Mesenteric fat pad (tissue), 1 donor: ENCODE measurements around the gene DNAJC1. TPM values are rescaled to one million over a fixed set of nuclear protein-coding genes. Genes with fewer than 3 reads are reported as not detected.

Source experiments
- DNase-seq: peaks from one replicate; pipeline ENCODE4 v3.0.0-alpha.2; 2020; ENCODE audit warnings: low spot score
- total RNA-seq: library from RNA; stranded (reverse); fragmentation: NEBNext Ultra II Directional; extraction: Animal tissue kit (Norgen Biotek cat#: 25700); gene quantifications from one replicate; pipeline ENCODE4 v1.2.1, GENCODE V29; 2021
- donor health status: DM: yes; HTN: yes; CAD: no.

The DNAJC1 gene
- total RNA-seq, 1 donor from 2014 or later, result 28.2 TPM

DNA sequence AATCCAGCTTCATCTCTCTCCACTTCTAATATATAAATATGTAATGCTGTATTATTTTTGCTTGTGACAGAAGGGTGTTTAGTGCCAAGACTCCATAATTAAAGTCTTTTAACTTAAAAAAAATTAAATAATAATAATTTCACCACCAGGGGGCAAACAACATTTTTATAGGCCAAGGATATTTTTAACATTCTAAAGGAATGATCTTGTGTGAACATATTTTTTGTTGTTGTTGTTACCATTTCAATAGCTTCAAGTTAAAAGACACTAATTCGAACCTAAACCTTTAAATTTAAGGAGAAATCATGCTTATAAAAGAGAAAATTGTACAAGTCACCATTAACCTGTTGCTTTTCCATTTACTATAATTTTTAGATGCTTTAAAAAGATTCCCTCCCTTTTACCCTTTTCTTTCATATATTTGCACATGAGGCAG, 7.5 kb upstream of the DNAJC1 start:
- no peak for DNase-seq

DNA sequence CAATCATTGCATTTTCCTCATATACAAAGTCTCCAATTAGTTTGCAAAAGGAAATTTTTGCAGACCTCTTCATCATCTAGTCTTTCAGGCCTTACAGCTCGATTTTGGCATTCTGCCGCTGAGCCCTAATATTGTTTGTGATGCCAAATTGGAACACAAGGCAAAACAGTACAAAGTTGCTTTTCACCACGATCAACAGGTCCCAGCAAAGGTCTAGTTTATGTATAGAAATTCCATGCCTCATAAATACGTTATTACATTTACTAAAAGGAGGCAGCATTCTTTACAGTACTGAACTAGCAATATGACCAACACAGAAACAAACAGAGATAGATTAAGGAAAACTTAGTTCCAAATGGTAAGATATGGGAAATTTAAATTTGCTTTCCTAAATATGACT, 7.0 kb upstream of the DNAJC1 start:
- no peak for DNase-seq

DNA sequence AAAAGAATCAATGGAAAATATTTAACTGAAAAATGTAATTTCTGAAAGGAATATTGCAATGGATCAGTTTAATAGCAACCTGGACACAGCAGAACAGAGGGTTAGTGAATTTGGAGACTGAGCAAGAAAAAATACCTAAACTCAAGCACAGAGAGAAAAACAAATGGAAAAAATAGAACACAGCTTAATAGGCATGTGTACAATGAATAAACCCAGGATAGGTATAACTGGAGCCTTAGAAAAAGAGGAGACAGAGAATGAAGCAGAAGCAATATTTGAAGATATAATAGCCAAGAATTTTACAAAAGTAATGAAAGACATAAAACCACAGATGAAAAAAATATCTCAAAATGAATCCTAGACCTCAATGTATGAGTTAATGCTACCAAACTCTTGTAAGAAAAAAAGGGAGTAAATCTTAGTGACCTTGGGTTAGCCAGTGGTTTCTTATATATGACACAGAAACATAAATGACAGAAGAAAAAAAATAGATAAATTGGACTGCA, 2.9 kb upstream of the DNAJC1 start:
- no peak for DNase-seq

DNA sequence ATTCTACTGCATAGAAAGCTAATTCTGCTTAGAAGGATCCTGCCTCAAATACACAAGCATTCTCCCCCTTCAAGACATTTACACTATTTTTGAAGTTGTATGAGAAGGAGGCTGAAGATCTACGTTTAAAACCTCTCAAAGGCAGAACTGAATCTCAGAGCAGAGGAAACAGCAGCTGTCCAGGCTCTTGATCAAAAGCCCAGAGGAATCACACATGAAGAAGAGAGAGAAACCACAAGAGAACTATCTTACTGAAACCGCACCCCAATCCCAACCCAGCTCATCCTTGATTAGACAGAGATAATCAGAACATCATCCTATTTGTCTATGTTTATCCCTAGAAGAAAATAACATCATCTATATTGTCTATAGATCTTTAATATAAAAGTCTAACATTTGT, 2.2 kb upstream of the DNAJC1 start:
- no peak for DNase-seq

DNA sequence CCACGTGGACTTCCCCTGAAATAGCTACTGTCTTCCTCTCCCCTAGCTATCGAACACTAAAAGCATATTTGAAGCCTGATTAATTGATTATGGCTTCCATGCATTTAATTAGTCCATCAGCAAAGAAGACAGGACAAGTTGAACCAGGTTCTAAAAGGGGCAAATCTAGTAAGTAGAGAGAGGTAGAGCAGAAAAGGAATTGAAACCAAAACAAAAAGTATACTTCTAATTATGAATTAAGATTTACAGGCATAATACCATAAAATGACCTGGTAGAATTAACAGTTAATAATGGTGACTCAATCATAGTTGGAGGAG, 393 bp upstream of the DNAJC1 start:
- no peak for DNase-seq

DNA sequence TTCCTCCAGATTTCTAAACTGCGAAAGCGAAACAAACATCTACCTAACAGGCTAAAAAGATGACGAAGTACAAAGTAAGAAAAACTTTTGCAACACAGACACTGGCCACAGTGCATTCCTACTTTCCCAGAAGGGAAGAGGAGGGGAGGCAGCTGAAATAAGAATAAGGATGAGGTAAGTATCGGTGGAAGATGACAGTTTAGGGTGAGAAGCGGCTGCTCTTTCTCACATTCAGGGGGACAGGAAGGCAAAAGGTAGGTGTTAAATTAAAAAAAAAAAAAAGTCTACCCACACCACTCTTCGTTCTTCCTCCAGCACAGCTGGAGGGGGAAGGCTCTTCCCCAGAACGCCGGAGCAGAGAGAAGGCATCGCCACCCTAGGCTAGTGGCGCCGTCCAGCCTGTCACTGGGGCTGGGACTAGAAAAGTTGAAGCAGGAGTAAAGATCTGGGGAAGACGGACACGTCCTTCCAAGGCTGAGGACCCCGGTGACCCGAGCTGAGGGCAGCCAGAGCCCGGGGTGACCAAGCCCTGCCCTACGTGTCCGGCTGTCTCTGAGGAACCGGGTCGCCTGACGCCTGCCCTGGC, 846 bp downstream of the DNAJC1 start:
- DNase-seq, result no peak

DNA sequence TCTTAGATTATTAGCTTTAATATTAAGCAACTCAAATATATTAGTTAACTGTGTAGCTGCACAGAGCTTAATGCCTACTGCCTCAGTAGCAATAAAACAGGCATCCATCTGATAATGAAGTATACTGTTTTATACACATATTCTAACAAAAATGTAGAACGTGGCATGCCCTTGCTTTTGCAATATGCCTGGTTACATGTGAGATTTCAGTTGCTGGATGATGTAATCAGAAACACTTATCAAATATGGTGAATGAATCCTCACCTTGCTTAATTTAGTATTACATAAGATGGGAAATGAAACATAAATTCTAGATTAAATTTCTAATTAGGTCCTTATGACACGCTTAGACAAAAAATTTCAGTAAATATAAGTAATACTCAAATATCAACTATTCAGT, 8.0 kb downstream of the DNAJC1 start:
- DNase-seq, result no peak

DNA sequence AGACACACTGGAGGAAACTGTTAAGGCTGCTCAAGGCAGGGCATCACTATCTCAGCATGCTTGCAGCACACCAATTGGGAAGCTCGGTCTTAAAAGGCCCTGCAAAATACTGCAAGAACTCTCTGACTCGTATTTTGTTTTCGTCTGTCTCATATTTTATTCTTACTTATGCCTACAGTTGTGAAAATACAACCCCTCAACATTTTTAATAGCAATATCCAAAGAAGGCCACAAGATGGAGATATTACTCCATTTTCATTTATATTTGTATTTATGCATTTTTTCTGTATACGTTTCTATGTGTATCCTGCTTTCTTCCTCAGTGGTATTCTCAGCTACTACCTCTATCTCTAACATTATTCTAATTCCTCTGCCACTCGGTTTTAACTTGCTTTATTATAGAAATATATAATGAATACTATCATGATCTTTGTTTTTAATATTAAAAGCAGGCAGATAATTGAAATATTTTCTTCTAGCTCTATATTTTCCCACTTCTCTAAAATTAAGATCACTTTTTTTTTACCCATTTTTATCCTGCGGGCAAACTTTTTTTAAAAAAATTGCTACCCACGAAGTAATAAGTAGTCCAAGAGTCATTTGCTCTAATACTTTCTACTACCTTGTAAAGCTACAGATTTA, 10.0 kb downstream of the DNAJC1 start:
- no peak for DNase-seq

DNA sequence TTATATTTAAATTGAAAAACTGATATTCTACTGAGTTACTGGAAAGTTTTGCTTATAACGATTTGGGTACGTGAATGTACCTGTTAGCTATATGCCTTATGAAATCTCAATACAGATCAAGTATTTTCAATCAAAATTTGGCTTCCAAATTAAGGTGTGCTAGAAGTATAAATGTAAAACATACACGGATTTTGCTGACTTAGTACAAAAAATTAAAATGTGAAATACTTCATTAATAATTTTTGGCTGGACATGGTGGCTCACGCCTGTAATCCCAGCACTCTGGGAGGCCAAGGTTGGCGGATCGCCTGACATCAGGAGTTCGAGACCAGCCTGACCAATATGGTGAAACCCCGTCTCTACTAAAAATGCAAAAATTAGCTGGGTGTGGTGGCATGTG, 11.7 kb downstream of the DNAJC1 start:
- DNase-seq, result no peak

DNA sequence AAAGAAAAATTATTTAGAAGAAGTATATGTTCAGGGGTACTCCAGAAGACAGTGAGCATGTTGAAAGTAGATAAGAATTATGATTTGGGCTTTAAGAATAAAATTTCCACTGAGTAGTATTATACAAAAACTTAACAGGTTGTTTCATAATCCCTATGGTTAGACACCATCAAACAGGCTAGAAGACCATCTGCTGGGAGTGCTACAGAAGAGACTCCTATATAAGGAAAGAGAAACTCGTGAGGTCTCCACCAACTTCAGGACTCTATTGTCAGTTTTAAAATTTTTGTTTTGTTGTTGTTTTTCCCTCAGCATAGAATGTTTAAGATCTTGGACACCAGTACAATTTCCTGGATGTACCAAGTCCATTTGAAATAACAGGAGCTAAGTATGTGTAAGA, 13.1 kb downstream of the DNAJC1 start:
- no peak for DNase-seq

DNA sequence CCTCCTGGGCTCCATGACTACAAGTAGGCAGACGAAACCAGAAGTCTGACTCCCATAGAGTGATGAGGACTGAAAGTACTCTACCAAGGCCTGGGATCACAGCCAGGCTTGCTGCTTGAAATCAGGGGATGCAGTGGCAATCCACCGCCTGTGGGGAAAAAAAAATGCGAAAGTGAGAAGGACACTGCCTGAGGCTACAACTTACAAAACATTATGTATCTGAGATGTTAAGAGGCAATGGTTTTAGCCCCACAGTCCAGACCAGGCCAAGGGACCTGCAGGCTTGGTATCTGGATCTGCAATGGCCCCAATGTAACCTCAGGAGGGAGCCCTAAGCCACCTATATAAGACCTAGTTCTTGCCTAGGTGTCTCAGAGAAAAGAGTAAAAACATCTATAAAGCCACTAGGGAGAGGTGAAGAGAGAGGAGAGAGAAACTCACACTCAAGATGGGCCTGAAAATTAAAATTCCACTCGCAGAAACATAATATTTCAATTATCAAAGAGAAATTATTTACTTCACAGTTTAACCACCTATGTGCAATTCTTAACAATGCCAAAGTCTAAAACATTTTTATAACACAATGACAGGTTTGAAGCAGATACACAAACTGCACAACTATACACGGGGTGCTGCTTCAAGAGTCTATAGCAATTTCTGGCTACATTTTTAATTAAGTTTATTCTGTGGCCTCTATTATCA, 13.9 kb downstream of the DNAJC1 start:
- no peak for DNase-seq

DNA sequence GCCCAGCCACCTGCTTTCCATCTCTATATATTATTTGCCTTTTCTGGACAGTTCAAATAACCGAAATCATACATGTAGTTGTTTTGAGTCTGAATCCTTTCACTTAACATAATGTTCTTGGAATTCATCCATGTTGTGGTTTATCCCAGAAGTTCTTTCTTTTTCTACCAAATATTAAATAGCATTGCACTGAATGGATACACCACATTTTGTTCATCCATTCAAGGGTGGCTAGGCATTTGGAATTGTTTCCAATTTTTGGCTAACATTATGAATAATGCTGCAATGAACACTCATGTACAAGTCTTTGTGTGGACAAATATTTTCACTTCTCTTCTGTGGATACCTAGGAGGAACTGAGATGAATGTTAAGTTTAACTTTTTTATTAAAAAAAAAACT, 18.0 kb downstream of the DNAJC1 start:
- no peak for DNase-seq

DNA sequence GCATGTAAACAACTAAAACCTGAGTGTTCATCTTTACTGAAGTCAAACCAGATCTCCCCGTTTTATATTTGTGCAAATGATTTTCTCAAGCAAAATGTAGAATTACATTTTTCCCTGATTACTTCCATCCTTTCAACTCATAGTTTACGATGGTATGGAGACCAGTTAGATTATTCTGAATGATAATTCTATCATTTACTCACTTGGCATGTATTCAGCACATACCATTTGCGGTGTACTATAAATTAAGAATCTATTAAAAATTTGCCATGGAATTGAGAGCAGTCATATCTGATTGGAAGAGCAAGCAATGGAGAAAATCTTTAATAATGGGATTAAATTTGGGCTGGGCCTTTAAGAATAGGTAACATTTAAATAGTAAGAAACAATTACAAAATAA, 22.4 kb downstream of the DNAJC1 start:
- DNase-seq, result no peak

DNA sequence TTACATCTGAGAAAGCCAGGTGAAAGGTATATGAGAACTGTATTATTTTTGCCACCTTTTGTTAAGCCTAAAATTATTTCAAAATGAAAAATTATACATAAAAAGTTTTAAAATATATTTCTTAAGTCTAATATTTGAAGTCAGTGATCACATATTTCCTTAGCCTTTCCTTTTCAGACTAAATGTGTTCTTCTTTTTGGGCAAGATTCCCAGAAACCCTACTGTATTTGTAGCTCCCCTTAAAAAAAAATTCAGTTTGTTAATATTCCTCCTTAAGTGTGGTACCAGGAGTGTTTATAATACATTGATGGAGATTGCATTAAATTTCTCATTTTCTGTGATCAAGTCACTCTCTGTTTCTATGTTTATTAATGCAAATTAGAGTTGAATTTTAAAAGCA, 22.8 kb downstream of the DNAJC1 start:
- DNase-seq, result no peak

DNA sequence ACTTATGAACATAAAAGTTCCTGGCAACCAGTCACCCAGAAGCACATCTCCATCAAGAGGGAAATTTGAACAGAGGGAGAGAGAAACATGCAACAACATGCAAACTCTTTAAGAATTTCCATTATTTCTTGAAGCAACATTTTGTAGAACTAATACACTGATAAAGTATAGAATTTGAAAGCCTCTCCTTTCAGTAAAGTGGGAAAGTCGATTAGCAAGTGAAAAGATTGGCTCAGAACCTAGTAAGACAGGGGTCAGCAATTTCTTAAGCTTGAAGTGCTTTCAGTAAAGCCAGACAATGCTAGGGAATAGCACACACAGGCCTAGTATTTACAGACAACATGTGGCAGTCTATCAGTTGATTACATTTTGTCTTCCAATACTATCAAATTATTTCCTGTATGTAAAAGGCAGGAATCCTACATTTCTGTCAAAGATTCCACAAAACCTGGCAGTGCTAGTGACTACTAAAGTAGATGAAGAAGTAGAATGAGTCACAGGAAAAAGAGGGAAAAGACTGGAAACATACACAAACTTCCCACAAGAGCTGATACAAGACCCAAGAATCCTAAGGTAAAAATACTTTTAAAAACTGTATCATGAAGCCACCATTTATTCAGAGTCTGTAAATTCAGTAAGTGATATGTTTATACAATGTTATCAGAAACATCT, 25.2 kb downstream of the DNAJC1 start:
- no peak for DNase-seq

DNA sequence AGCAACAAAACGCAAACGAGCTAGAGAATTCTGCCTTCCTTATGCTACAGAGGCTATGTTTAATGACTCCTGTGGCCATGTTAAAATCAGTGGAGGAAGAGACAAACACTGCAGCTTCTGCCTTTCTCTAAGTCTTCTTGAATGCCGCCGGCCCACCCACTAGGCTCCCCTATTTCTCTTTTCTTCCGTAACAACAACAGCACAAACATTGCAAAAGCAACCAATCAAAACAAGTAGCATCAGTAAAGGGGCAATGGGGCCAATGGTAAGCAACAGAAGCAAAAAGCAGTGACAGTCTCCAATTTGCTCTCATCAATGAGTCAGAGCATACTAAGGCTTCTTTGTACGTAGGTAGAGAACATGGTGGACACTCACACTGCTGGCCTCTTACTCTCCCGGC, 26.8 kb downstream of the DNAJC1 start:
- no peak for DNase-seq

DNA sequence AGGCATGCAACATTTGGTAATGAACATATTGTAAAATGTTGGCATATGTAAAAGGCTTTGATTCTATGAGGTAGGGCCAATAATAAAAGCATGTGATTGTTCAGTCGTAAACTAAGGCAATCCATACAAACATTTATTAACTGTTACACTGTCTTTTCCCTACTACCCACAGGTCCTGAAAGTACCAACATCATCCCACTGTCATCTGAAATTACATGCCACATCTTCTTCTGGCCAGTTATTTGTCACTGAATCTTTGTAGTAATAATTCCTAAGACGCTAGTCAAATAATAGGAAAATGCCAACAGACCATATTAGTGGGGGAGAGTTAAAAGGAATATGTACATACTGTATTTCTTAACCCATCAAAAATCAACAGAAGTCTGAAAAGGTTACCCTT, 27.2 kb downstream of the DNAJC1 start:
- no peak for DNase-seq

DNA sequence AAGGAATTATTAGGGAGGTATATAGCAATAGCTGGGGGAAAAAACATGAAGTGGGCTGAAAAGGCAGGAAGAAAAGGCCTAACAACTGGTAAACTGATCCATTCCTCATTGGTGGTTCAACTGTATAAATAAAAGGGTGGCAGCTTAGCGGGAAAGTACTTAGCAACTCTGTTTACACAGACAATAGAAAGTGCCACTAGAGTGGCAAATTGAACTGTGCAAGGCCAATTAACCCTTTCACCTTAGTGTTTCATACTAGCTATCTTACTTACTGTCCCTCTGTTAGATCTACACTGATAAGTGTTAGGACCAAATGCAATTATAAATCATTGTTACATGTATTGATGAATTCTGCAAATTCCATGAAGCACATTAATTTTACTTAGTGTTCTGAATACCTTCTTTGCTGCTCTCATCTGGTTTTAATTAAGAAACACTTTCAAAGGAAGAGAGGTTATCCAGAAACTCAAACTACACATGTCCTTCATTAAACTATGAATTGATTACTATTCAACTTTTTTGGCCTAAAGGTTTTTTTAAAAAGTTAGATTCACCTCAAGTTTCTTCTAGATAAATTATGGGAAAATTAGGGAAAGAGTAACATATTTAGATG, 28.0 kb downstream of the DNAJC1 start:
- no peak for DNase-seq

DNA sequence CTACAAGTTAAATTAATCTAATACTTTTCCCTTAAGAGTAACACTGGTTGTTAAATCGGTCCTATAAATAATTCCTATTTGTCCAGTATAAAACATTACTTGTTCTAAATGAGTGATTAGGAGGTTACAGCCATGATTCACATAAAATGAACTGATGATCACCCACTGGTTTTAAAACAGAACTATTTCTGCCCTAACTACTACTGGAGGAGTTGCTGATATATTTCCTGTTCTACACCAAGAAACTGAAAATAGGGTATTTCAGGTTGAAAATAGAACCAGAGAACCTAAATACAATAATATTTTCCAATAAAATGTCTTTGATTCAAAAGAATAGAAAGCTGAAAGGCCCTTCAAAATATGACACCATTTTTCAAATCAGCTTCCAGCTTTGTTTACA, 30.9 kb downstream of the DNAJC1 start:
- DNase-seq, result no peak

DNA sequence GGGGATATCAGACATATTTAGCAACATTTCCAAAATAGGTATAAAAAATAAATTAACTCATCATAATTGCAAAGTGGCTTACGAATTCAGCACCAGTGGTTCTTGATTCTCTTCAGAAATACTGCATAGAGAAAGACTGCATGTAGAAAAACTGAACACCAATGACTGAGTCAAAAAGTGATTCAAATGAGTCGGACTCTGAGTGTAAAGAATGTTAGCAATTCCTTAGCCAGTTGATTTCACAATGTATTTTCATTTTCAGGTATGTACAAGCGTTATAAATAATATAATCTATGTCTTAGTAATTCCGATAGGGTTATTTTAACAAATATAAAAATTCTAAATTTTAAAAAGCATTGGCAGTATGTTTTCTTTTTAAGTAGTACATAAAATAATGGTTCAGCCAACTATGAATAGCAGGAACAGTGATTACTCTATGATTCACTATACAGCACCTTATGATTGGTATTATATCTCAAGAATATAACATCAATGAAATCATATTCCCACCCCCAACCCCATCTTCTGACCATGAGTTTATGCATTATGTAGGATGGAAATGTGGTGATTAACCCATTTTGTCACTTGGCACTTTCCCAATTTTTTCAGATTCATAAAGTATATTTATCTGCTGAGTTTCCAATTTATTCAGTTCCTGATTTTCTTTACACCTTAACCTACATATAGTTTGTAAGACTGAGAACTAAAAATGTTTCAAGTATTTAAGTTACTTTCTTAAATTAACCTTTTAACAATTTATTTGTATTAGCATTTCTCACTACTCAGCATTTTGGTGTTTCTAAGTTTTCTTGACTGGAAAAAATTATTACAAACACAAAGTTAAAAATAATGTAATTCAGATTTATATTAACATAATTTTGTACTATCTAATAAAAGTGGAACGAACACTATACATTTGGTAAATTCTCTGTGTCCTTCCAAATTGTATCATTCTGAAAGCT, 33.9 kb downstream of the DNAJC1 start:
- DNase-seq, result no peak
